ENCODE data around the gene BACH2. TPM values are rescaled to one million over a fixed set of nuclear protein-coding genes. Genes with fewer than 3 reads are reported as not detected.

BACH2 gene
- polyA plus RNA-seq, 1 of the 3 experiments (the other 2 are of a cell fraction), result 0.46 TPM

DNA sequence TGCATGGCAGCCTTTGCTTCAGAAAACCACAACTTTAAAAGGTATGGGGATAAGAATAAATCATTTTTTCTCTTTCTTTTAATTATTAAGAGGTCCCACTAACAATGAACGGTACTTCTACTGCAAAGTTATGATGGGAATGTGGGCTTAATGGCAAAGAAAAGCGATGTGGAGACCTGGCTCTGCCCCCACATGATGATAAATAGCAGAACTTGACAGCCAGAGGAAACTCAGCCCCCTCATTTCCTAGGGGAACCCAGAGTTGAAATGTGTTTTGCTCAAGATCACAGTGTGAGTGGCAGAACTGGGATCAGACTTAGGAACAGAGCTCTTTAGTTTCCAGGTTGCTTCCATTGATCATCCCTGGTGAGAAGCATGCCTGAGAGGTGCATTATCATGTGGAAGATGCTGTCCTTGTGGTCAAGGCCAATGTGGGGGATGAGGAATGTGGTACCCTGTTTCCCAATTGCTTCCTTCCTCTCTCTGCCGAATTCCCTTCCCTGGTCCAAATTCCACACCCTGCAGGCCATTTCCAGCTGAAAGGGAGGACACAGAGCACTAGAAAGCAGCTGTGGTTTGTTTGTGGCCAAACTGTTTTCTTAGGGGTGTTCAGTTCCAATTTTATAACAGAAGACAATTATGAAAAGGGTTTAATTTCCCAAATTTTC lies 66.0 kb downstream of the BACH2 start:
- DNase-seq, result no peak
- H3K4me2 ChIP-seq, result no peak overlapping the region
- H3K4me3 ChIP-seq (ENCODE audit: low read depth in 2 of 2, low read length in 1 of 2), result no peak overlapping the region
- H4K20me1 ChIP-seq (ENCODE audit: insufficient read depth), result no peaks in the 10 kb centered on the region
- 47% methylated on average over 3 of the region's 3 CpGs for WGBS (ENCODE audit: low lambda C conversion rate)
- no peaks in the 10 kb centered on the region for H3F3A ChIP-seq (replicated peaks; ENCODE audit: insufficient read depth)
- POLR2A ChIA-PET, result no interaction called here
- no peaks in the 10 kb centered on the region for H3K9me3 ChIP-seq
- no peaks in the 10 kb centered on the region for H3K79me2 ChIP-seq (ENCODE audit: insufficient read depth)
- H2AFZ ChIP-seq (ENCODE audit: low read depth), result no peak overlapping the region
- H3K36me3 ChIP-seq (replicated peaks in 1 of 2; ENCODE audit: control insufficient read depth in 1 of 2, insufficient read depth in 2 of 2, low read length in 1 of 2), result no peaks in the 10 kb centered on the region
- CTCF ChIA-PET, result interaction anchor here (0.6 kb wide), 1 partner anchor 129 kb away, joined by 3 read pairs; no protein-coding TSS in a partner anchor
- TF ChIP-seq ELF1 (IDR thresholded peaks at IDR 0.05), result no peak
- TF ChIP-seq EZH2phosphoT487 (IDR thresholded peaks at IDR 0.05; ENCODE audit: borderline replicate concordance, low read depth), result no peak
- TF ChIP-seq TEAD4 (IDR thresholded peaks at IDR 0.05; ENCODE audit: borderline replicate concordance, insufficient read depth), result no peak
- TF ChIP-seq RXRA (IDR thresholded peaks at IDR 0.05; ENCODE audit: borderline replicate concordance, low read depth), result no peak
- no peak for TF ChIP-seq RAD21 (IDR thresholded peaks at IDR 0.05; ENCODE audit: low read length)
- TF ChIP-seq, protein P1, sequence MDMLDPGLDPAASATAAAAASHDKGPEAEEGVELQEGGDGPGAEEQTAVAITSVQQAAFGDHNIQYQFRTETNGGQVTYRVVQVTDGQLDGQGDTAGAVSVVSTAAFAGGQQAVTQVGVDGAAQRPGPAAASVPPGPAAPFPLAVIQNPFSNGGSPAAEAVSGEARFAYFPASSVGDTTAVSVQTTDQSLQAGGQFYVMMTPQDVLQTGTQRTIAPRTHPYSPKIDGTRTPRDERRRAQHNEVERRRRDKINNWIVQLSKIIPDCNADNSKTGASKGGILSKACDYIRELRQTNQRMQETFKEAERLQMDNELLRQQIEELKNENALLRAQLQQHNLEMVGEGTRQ (IDR thresholded peaks at IDR 0.05; ENCODE audit: borderline replicate concordance, low read depth, low read length), result no peak
- no peak for TF ChIP-seq YY1 (IDR thresholded peaks at IDR 0.05; ENCODE audit: low read depth)
- no peak for TF ChIP-seq ZBTB33 (IDR thresholded peaks at IDR 0.05; ENCODE audit: borderline replicate concordance, low read depth)
- no peak for TF ChIP-seq POLR2AphosphoS5 (IDR thresholded peaks at IDR 0.05; ENCODE audit: low read depth, low read length)
- no peak for TF ChIP-seq EP300 (IDR thresholded peaks at IDR 0.05; ENCODE audit: borderline replicate concordance in 1 of 2, low read depth in 1 of 2, low read length in 1 of 2)
- TF ChIP-seq RFX5 (IDR thresholded peaks at IDR 0.05; ENCODE audit: low read length), result no peak
- no peak for TF ChIP-seq MXI1 (IDR thresholded peaks at IDR 0.05; ENCODE audit: low read depth, low read length)
- no peak for TF ChIP-seq MAX (IDR thresholded peaks at IDR 0.05; ENCODE audit: low read depth)
- no peak overlapping the region for H3K9ac ChIP-seq
- no peaks in the 10 kb centered on the region for H3K27me3 ChIP-seq (ENCODE audit: insufficient read depth)
- H3K4me1 ChIP-seq (ENCODE audit: control insufficient read depth in 1 of 2, insufficient read depth in 2 of 2, low read depth in 1 of 2, low read length in 1 of 2), result peaks cover 0 to 7% of the 10 kb centered on the region in 2 experiments; a peak in 1 of 4 replicates
- H3K27ac ChIP-seq (ENCODE audit: low read depth in 2 of 2, low read length in 1 of 2), result no peak overlapping the region; a peak in 1 of 4 replicates
- no peaks in the 10 kb centered on the region for H3K9me2 ChIP-seq

Measured in SK-N-SH (cell line).